Mucosa of rectum (tissue), 2 donors: ENCODE measurements around the gene BICC1.

Experiments used
- H3K27ac ChIP-seq, 2 donors: one replicate each; pipeline ENCODE4 v1.7.0; 2013; ENCODE audit warnings: inconsistent platforms in 2 of 2, low read depth in 2 of 2, low read length in 2 of 2
- H3K27me3 ChIP-seq, 2 donors: one replicate each; pipeline ENCODE4 v1.7.0; 2013; ENCODE audit warnings: low read length in 2 of 2; ENCODE audit not compliant: control insufficient read depth in 2 of 2, insufficient read depth in 2 of 2
- H3K36me3 ChIP-seq, 2 donors: one replicate each; pipeline ENCODE4 v1.7.0; 2013; ENCODE audit warnings: low read length in 2 of 2; ENCODE audit not compliant: control insufficient read depth in 2 of 2, insufficient read depth in 2 of 2
- H3K4me1 ChIP-seq, 2 donors: one replicate each; pipeline ENCODE4 v1.7.0; 2013; ENCODE audit warnings: low read length in 2 of 2, mild to moderate bottlenecking in 1 of 2; ENCODE audit not compliant: control insufficient read depth in 2 of 2, insufficient read depth in 2 of 2
- H3K4me3 ChIP-seq, 2 donors: one replicate each; pipeline ENCODE4 v1.7.0; 2013; ENCODE audit warnings: low read length in 2 of 2
- H3K9ac ChIP-seq, 2 donors: one replicate each; pipeline ENCODE4 v1.7.0; 2013; ENCODE audit warnings: low read length in 2 of 2, low read depth in 1 of 2, mild to moderate bottlenecking in 1 of 2
- H3K9me3 ChIP-seq, 2 donors: one replicate each; pipeline ENCODE4 v1.7.0; 2013; ENCODE audit warnings: low read length in 2 of 2; ENCODE audit not compliant: control insufficient read depth in 2 of 2
- donor health status: healthy.
- donor health status: Normal muscosa, but diverticular disease.

Gene BICC1

DNA sequence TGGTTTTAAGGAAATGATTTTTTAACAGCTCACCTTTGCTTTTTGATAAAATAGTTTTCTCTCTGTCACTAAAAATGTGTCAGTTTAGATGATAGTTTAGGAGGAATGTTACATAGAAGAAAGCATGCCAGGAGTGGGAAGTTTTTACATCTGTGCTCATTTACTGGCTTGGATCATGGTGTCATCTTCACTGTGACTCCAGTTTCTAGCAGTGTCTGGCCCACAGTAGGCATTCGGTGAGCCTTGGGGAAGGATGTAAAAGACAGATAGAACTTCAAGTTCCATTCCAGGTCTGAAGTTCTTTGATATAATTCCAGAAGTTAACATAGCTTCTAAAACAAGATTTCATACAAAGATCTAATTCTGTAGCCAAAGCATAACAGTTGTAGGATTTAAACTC lies 259.2 kb downstream of the BICC1 start:
- H3K9ac ChIP-seq = no peak overlapping the region

DNA sequence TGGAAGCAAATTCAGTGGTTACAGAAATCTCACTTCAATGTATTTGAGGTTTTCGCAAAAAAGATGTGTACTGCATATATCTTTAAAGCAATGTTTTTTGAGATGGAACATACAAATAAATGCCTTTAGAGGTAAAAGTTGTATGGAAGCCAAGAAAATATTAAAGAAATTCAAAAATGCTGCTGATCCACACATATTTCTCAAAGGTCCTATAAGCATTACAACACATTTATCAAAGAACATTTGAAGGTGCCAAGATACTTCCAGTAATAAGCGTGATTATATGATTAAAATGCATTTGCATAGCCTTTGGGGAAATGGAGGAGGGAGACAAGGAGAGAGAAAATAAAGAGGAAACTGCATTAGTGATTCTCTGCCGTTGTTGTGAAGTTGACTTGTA lies 260.1 kb downstream of the BICC1 start:
- Histone ChIP-seq H3K4me1 (no peaks in the 10 kb centered on the region), H3K4me3 (no peak overlapping the region), H3K9me3 (no peaks in the 10 kb centered on the region), H3K27me3 (no peaks in the 10 kb centered on the region), H3K27ac (no peak overlapping the region), H3K36me3 (no peaks in the 10 kb centered on the region), H3K9ac (no peak overlapping the region)

More for the DNA sequence above, 259.2 kb downstream of the BICC1 start:
- Histone ChIP-seq H3K27ac (no peak overlapping the region), H3K27me3 (no peaks in the 10 kb centered on the region), H3K36me3 (no peaks in the 10 kb centered on the region), H3K4me1 (no peaks in the 10 kb centered on the region), H3K9me3 (no peaks in the 10 kb centered on the region), H3K4me3 (no peak overlapping the region)

DNA sequence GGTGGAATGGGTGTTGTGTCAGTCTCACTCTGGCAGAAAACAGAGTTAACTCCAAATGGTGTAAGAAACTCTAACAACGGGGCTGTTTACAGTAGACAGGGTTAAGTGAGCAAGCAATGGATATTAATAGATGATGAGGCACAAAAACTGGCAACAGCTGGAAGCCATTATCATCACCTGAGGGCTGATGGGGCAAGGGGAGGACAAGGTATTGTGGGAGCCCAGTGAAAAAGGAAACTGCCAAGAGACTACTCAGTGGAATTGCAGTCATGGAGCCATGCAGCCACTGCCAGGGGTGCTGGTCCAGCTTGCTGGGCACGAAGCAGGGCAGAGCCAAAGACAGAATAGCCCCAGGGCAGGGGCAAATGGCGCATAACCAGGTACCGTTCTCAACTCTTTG lies 260.7 kb downstream of the BICC1 start:
- no peaks in the 10 kb centered on the region for H3K27me3 ChIP-seq
- H3K36me3 ChIP-seq = no peaks in the 10 kb centered on the region
- no peak overlapping the region for H3K4me3 ChIP-seq
- H3K9ac ChIP-seq = no peak overlapping the region
- H3K27ac ChIP-seq = no peak overlapping the region
- no peaks in the 10 kb centered on the region for H3K4me1 ChIP-seq
- H3K9me3 ChIP-seq = no peaks in the 10 kb centered on the region

DNA sequence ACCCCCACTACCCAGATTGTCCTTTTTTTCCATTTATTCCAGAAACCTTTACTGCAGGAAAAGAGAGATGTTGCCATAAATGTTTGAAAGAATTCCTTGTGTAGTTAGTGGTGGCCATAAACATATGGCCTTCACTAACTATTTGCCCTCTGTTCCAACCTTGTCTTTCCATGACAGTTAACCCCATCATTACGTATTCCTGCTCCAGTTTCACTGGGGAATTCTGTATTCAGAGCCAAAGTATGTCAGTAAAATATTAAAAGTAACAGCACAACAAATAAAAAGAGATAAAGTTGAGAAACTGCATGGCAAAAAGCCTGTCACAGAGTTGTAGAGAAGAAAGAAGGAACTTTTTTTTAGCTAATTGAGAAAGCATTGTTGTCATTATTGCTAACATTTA lies 261.3 kb downstream of the BICC1 start:
- H3K4me3 ChIP-seq = no peak overlapping the region
- H3K4me1 ChIP-seq = no peaks in the 10 kb centered on the region
- H3K27ac ChIP-seq = no peak overlapping the region
- no peaks in the 10 kb centered on the region for H3K9me3 ChIP-seq
- no peaks in the 10 kb centered on the region for H3K27me3 ChIP-seq
- no peaks in the 10 kb centered on the region for H3K36me3 ChIP-seq
- no peak overlapping the region for H3K9ac ChIP-seq

DNA sequence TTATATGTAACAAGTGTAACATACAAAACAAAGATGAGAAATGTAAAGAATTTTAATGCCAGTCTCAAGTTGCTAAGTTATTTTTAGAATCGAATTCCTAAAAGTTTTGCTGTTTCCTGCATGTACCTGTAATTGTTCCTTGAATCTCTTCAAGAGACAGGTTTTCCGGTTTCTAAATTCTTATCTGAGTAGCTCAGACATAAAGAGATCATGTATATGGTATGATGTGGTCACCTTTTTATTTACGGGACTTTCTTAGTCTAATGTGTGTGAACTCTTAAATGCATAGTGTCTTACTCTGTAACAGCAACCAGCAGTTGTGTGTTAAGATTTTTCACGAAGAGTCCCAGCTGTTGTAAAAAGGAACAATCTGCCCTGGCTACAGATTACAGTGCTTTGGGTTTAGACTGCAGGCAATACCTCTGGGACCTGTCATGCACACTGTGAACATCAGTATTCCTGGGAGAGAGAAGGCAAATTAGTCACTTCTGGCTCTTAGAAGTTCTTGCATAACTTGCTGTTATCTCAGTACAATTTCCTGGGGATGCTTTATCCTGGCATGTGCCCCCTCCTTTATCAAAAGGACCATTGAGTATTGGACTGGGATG lies 263.4 kb downstream of the BICC1 start:
- Histone ChIP-seq H3K27me3 (no peaks in the 10 kb centered on the region), H3K27ac (no peak overlapping the region), H3K9ac (no peak overlapping the region), H3K4me3 (no peak overlapping the region), H3K36me3 (no peaks in the 10 kb centered on the region), H3K4me1 (no peaks in the 10 kb centered on the region), H3K9me3 (no peaks in the 10 kb centered on the region)

DNA sequence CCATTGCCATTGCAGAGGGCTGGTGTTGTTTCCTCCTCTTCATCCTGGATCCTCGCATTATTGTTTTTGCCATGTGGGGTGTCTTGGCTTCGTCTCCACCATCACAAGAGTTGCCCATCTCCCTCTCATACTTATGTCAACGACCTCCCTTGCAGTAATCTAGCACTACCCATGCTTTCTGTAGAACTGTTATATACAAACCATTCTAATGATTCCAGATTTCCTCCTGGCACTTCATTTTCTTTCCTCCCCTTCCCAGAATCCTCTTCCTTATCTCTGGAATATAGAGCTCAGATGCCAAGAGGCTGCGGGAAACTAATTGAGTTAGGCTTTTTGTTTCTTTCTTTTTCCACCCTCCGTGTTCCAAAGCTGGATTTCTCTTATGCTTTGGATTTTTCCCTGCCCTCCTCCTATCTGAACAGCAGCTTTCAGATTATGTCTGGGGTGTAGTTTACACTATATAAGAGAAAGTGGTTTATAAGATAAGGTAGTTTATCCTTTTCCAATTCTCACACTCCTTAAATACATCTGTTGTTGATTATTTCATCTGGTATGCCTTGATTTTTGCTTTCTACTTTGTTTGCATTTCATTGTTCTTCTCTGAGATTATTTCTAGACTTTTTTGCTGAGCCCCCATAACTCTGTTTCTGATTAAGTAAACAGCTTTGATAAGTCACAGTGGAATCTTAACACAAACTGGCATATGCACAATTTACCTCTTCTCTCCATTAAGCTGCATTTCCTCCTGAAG lies 264.1 kb downstream of the BICC1 start:
- Histone ChIP-seq H3K4me3 (no peak overlapping the region), H3K9ac (no peak overlapping the region), H3K4me1 (peaks cover 0 to 2% of the 10 kb centered on the region in 2 donors), H3K36me3 (no peaks in the 10 kb centered on the region), H3K9me3 (no peaks in the 10 kb centered on the region), H3K27me3 (no peaks in the 10 kb centered on the region), H3K27ac (no peak overlapping the region)

DNA sequence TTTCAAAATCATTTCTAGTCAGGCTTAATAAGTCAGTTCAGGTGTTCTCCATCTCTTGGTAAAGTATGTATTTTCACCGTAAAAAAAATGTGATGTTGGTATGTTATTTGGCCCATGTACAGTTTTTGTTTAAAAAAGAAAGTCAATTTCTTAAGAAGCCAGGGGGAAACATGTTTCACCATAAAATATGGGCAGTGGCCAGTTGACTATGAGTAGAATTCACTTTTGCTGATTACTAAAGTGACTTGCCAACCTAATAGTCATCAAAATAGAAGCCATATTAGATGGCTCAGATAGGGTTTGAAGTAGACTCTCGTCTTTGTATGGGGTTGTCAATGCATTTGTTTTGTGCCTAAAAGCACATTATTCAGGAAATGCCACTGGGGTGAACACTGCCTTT lies 266.3 kb downstream of the BICC1 start:
- H3K27ac ChIP-seq = no peak overlapping the region
- H3K4me3 ChIP-seq = no peak overlapping the region
- no peak overlapping the region for H3K9ac ChIP-seq
- no peaks in the 10 kb centered on the region for H3K36me3 ChIP-seq
- peaks cover 7 to 14% of the 10 kb centered on the region in 2 donors for H3K4me1 ChIP-seq
- no peaks in the 10 kb centered on the region for H3K27me3 ChIP-seq
- no peaks in the 10 kb centered on the region for H3K9me3 ChIP-seq

DNA sequence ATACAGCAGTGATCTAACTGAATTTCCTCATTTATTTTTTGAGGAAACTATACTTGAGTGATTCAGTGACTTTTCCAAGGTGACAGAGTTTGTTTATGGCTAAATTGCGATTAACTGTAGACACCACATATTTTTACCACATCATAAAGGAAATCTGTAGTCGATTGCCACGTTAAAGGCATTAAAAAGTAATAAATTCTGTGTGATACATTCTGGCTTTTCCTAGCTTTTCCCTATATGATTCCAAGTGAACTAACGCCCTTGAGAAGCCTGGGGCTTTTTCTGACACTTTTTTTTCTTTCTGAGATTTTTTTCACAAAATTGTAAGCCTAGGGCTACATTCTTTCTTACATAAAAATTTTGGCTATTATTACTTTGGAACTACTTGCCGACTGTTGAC lies 266.9 kb downstream of the BICC1 start:
- Histone ChIP-seq H3K36me3 (no peaks in the 10 kb centered on the region), H3K4me1 (peaks cover 7 to 14% of the 10 kb centered on the region in 2 donors), H3K27ac (no peak overlapping the region), H3K4me3 (no peak overlapping the region), H3K9me3 (no peaks in the 10 kb centered on the region), H3K9ac (no peak overlapping the region), H3K27me3 (no peaks in the 10 kb centered on the region)

DNA sequence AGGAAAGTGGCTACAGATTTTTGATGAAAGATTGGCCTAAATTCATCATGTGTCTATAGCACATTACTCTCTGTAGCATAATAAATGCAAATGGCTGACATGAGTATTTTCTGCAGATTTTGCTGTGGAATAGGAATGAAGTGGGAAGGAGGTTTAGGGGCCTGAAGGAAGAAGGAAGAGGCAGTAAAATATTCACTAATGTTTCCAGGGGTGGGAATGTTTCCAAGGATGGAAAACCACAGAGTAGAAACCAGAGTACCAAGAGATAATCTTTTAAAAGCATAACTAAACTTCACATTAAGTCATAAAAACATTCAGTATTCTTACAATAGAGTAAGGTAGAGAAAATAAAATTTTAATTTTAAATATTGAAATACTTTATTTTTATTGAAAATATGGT lies 267.8 kb downstream of the BICC1 start:
- no peaks in the 10 kb centered on the region for H3K27me3 ChIP-seq
- H3K27ac ChIP-seq = no peak overlapping the region
- H3K4me3 ChIP-seq = no peak overlapping the region
- no peaks in the 10 kb centered on the region for H3K9me3 ChIP-seq
- H3K36me3 ChIP-seq = no peaks in the 10 kb centered on the region
- peaks cover 7 to 14% of the 10 kb centered on the region in 2 donors for H3K4me1 ChIP-seq
- H3K9ac ChIP-seq = no peak overlapping the region

DNA sequence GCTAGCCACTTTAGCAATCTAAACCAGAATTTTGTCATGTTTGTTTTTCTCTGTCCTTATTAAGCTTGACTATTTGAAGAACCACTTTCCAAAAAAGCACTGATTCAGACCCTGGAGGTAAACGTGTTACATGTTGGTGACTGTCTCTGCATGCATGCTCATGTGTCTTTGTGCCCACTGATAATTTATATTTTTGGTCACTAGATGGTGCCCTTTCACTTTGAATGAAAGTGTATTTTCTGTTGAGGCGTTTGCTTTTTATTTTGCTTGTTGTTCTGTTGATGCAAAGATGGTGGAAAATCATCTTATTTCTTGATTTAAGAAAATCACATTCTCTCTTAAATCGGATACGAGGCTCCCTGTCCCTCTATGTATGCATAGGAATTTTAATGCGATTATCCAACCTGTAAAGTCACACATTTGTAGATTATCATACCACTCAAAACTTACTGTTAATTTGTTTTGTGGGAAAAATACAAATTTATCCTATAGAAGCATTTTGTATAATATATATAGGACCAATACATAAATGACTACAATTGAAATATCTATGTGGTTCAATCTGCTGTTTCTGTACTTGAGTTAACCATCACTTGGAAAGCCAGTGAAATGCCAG lies 269.3 kb downstream of the BICC1 start:
- no peaks in the 10 kb centered on the region for H3K27me3 ChIP-seq
- H3K4me1 ChIP-seq = peaks cover 7 to 14% of the 10 kb centered on the region in 2 donors
- no peak overlapping the region for H3K27ac ChIP-seq
- no peaks in the 10 kb centered on the region for H3K9me3 ChIP-seq
- no peak overlapping the region for H3K9ac ChIP-seq
- no peaks in the 10 kb centered on the region for H3K36me3 ChIP-seq
- H3K4me3 ChIP-seq = no peak overlapping the region
